HG03025 (cell line): Measurements from ENCODE around the gene CACNA1H.
"Not testable (repeated sequence)": the region's sequence is repeated elsewhere in the genome, so short reads cannot be mapped to it uniquely, and the experiment has no call there.

Experiments used
- ATAC-seq: cut with Tn5 transposase; IDR thresholded peaks from one replicate; pipeline ENCODE4 v1.9.1; 2021; ENCODE audit warnings: mild to moderate bottlenecking, moderate library complexity; ENCODE audit not compliant: unreplicated experiment, low FRiP score

Gene CACNA1H

DNA sequence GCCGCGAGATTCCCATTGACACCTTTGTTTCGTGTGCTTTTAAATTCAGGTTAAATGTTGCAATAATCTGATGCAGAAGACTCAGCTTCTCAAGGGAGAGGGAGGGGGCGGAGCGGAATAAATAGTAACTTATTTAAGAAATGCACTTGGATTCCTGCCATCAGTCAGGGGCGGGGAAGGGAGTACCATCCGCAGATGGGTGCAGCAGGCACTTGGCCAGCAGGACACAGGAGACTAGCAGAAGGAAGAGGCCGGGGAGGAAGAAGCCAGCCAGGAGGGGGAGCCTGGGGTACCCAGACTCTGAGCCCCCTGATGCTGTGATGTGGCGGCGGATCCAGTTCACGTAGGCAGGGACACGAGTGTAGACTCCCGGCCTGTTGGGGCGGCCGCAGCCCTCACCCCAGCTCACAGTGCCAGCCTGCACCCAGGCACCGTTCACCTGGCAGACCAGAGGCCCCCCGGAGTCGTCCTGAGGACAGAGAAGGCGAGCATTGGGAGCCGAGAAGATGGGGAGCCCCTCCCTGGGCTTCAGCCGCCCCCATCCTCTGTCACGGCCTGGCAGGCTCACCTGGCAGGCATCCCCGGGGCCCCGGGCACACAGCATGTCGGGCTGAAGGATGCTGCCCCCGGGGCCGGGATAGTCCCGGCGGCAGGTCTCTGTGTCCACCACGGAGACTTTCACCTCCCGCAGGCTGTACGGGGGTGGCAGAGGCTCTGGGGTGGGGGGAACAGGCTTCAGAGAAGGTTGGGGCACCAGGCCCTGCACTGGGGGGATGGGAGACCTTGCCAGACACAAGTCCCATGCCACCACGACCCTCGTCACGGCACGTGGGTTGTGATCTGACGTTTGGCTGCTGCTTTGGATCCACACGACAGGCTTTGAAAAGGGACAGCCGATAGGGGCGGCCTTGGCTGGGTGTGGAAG lies 69.0 kb downstream of the CACNA1H start:
- ATAC-seq = no peak

DNA sequence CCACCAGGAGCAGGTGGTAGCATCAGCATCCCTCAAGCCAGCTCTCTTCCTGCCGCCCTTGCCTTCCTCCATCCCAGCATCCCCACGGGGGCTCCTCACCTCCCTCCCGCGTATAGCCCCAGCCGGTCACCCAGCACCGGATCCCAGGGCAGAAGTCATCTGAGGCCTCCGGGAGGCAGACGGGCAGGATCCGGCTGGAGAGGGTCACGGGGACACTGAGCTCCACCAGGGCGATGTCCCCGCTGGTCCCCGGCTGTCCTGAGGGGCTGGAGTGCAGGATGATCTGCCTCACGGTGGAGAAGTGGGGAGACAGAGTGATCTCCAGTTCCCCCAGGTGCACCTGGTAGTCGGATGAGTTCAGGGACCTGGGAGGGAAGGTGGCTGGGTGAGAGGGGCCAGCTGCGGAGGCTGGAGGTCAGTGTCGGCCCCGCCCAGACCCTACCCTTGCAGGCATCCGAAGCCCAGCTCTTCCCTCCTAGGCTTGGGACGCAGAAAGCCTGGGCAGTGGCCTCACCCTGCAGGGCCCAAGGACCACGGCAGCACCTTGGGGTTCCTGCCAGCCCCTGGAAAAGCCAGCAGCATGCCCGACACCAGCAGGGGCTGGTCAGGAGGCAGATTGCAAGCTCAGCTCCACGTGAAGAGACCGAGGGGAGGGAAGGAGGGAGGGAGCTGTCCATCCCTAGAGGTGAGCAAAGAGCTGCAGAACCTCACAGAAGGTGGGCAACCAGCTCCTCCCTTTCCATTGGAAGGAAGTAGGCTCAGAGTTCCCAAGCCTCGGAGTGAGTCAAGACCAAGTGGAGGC lies 69.8 kb downstream of the CACNA1H start:
- no peak for ATAC-seq

DNA sequence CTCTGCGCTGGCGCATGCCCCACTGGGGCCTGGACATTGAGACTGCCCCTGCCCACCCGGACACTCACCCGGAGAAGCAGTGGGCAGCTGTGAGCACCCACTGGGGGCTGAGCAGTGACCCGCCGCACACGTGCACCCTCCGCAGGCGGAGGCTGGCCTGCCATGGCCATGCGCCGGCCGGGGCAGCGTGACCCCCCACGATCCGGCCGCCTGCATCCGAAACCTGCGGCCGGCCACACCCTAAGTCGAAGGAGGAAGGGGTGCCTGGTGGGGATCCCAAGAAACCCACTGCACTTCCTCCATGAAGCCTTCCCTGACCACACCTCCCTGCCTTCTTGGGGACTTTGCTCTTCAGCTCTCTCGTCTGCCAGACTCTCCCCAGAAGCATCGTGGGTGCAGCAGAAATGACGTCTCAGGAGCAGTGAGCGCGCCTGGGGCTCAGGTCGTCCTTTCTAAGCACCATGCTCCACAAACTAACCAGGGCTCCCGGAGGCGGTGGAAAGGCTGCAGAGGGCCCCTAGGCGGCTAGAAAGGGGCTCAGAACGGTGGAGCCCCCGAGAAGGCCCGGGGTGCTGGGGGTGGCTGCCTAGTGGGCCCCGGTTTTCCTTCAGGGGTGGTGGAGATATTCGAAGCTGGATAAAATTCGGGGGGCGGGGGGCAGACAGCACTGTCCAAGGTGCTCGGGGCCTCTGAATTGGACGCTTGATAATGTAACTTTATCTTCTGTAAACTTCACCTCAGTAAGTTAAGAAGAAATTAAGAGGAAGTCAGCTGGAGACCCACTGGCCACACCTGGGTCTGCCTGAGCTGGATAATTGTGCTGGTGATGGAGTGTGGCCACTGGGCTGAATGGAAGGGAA lies 70.7 kb downstream of the CACNA1H start:
- ATAC-seq = no peak

DNA sequence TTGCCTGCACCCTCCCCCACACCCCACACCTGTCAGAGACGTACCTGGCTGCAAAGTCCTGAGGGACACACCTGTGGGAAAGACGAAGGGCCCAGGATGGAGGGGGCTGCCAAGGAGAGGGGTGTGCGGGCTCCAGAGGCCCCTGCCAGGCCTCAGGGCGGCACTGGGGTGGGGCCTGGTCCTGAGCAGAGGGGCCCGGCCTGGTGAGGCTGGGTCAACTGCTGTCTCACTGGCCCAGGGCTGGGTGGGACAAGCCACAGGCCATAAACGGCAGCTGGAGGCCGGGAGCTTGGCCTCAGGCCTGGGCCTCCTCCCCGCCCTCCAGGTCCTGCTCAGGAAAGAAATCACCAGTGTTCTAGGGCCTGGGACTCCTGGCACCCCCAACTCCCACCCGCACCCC lies 71.7 kb downstream of the CACNA1H start:
- ATAC-seq = no peak

DNA sequence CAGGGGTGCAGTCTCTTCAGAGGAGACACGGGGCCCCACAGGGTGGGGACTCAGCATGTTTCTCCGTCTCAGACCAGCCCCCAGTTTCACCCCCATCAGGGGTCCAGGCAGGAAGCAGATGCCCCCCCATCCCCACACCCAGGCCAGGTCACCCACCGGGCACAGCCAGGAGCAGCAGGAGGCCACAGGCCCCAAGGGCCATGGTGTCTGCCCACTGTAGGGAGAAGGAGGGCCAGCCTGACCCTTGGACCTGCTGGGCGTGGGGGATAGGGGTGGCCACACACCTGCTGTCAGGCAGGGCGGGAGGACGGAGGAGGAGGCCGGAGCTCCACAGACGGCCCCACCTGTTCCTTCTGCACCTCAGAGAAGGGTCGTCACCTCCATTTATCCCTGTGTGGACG lies 72.1 kb downstream of the CACNA1H start, which contains the start of gene TPSG1:
Gene TPSG1 (minus strand): TSS at position 218 of the 401 bp plus-strand sequence. CDS start 16 bp downstream, at position 202.
- no peak for ATAC-seq

DNA sequence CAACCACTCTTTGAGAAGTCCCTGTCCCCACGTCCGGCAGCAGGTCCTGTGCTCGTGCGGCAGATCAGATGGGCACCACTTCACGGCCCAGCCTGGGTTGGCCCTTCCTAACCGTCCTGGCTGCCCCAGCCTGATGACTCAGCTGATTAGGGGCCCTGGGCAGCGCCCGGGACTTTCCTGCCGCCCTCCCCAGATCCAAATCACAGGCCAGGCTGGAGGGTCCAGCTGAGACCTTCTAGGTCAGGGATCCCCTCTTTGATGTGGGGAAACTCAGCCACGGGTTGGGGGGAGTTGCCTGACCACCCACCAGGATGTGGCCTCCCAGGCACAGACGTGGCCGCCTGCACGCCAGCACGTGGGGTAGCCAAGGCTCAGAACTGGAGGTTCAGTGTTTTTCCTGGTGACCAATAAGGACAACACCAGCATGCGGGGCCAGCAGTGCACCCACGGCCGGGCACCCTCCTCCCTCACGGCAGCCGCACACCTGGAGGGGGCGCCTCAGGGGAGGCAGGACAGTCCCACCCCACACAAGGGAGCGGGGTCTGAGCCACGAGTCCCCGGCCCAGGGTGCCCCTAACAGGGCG lies 72.9 kb downstream of the CACNA1H start:
- ATAC-seq = not testable (repeated sequence)

DNA sequence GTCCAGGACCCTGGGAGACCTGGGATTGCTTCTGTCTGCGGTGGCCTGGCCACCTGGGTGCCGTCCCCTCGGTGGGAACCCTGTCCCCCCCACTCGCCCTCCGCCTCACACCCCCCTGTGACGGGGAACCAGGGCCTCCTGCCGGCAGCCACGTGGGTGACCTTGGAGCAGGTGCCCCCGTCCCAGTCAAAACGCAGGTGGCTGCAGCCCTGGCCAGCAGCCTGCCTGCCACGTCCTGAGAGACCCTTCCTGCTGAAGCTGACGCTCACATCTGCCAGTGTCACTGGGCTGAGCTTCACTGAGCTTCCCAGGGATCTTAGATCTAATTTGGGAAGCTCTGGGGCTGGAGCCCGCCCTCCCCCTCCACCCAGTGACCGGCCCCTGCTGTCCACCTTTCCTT lies 73.8 kb downstream of the CACNA1H start:
- not testable (repeated sequence) for ATAC-seq

DNA sequence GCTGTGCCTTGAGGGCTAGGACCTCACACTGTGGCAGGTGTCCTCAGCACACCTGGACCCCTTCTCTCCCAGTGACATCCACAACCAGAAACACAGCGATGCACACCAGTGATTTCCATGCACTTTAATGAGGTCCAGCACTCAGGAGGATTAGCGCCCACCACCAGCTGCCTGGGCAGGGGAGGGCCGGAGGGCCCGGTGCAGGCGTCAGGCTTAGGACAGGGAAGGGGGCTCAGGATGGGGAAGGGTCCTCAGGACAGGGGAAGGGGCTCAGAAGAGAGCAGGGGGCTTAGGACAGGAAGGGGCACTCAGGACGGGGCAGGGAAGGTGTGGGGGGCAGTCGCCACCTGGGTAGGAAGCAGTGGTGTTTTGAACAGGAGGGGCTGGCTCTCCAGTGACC lies 75.3 kb downstream of the CACNA1H start:
- not testable (repeated sequence) for ATAC-seq

DNA sequence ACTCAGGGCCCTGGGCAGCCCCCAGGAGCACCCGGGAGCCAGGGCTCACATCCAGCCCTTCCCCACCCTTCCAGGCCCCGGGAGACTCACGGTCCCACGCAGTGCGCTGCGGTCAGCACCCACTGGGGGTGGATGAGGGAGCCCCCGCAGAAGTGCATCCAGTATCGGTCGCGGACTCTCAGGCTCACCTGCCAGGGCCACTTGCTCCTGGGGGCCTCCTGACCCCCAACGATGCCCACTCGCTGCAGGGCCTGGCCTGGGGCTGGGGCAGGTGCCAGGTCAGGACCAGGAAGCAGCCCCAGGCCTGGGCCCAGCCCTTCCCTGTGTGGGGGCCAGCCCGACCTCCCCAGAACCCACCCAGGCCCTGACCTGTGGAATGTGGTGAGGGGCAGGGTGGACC lies 76.6 kb downstream of the CACNA1H start:
- ATAC-seq = not testable (repeated sequence)

DNA sequence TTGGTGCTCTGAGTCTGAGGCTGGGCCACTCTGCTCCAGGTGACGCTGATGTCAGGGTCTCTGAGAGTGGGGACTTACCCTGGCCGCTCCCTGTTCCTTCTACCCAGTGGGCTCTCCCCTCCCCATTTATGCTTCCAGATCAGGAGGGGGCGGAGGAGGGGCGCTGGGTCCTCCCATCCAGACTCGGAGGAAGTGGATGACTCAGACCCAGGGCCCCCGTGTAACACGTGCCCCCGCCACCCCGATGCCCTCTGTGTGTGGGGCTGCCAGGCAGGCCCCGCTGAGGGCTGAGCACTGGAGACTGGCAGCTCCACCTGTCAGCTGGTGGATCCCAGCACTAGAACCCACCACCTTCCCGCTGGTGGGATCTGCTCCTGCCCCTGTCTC lies 77.2 kb downstream of the CACNA1H start, which contains the start of gene TPSB2:
Gene TPSB2 (minus strand): TSS at position 101 of the 387 bp plus-strand sequence. CDS start 233 bp downstream, outside the sequence.
- ATAC-seq = not testable (repeated sequence)

DNA sequence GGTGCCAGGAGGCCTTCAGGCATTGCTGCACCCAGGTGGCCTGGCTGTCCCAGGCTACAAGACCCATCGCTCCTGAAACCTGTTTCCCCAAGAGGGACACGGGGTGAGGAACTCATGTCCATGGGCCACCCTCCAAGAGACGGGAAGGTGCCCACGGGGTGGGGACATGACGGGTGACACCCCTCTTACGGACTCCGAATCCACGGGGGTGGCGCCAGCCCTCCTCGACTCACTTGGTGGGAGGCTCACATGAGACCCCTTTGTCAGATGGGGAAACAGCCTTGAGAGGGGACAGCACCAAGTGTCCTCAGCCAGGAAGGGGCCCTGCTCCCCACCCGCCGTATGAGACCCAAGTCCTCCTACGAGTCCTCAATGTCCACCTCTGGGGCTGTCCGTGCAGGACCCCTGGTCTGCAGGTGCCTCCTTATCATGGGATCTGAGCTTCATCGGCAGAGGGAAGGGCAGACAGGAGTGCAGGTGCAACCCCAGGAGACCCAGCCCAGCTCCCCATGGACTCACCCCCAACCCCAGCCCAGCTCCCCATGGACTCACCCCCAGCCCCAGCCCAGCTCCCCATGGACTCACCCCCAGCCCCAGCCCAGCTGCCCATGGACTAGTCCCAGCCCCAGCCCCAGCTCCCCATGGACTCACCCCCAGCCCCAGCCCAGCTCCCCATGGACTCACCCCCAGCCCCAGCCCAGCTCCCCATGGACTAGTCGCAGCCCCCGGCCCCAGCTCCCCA lies 77.7 kb downstream of the CACNA1H start:
- ATAC-seq = not testable (repeated sequence)

DNA sequence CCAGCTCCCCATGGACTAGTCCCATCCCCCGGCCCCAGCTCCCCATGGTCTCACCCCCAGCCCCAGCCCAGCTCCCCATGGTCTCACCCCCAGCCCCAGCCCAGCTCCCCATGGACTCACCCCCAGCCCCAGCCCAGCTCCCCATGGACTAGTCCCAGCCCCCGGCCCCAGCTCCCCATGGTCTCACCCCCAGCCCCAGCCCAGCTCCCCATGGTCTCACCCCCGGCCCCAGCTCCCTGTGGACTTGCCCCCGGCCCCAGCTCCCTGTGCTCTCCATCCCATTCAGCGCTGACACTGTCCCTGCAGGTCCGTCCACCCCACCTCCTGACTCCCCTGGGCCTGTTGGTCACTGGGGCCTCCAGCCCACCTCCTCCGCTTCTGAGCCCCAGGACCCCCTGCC lies 78.4 kb downstream of the CACNA1H start:
- ATAC-seq = not testable (repeated sequence)

DNA sequence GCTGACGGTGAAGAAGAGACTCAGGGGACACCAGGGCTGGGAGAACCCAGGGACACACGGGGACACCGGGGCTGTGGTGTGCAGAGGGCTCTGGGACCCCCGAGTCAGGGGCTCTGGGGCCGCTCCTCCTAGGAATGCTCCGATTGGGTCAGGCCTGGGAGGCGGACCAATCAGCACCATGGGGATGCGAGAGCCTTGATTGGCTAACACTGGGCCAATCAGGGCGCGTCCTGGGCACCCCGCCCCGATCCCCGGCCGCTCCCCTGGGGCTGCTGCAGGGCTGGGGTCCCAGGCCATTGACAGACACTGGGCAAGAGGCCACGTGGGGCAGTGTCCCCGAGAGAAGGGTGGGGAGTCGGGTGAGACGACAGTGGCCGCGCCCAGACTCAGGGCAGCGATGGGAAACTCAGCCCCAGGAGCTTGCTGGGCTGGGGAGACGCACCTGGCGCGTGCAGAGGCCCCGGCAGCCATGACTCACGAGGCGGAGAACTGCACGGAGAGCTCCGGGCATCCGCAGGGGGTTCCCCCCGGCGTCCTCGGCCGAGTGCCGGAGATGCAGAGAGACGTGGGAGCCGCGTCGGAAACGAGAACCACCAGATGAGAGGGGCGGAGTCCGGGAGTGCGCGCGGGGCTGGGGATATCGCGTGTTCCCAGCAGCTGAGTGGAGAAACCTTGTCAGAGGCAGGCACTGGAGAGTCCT lies 79.3 kb downstream of the CACNA1H start:
- not testable (repeated sequence) for ATAC-seq

DNA sequence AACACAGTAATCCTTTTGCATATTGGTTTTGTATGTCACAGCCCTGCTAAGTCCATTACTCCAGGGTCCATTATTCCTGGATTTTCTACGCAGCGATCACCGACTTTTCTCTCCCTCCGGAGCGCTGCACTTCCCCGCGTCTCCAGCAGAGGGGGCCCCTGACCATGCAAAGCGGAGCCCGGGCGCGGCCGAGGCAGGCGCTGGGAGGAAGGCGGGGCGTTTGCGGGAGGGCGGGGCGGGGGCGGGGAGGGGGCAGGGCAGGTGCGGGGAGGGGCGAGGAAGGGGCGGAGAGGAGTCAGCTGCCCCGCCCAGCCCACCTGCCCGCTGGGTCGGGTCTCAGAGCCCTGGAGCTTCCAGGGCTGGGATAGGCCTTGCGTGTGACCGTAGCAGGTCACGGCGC lies 83.8 kb downstream of the CACNA1H start:
- ATAC-seq = not testable (repeated sequence)

DNA sequence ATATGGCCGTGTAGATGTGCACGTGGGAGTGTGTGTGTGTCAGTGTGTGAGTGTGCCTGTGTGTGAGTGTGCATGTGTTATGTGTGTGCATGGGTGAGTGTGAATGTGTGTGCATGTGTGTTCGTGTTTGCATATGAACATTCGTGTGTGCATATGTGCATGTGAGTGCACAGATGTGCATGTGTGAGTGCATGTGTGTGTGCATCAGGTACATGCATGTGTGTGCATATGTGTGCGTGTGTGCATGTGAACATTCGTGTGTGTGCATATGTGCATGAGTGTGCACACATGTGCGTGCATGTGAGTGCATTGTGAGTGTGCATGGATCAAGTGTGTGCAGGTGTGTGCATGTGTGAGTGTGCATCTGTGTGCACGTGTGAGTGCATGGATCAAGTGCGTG lies 85.1 kb downstream of the CACNA1H start:
- no peak for ATAC-seq

DNA sequence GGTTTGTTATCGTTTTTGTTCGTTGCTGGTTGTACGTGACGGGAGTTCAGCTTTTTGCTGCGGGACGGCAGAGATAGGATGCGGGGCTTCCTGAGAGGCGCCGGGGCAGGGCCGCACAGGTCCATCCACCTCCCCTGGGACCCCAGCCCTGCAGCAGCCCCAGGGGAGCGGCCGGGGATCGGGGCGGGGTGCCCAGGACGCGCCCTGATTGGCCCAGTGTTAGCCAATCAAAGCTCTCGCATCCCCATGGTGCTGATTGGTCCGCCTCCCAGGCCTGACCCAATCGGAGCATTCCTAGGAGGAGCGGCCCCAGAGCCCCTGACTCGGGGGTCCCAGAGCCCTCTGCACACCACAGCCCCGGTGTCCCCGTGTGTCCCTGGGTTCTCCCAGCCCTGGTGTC lies 86.0 kb downstream of the CACNA1H start:
- not testable (repeated sequence) for ATAC-seq

DNA sequence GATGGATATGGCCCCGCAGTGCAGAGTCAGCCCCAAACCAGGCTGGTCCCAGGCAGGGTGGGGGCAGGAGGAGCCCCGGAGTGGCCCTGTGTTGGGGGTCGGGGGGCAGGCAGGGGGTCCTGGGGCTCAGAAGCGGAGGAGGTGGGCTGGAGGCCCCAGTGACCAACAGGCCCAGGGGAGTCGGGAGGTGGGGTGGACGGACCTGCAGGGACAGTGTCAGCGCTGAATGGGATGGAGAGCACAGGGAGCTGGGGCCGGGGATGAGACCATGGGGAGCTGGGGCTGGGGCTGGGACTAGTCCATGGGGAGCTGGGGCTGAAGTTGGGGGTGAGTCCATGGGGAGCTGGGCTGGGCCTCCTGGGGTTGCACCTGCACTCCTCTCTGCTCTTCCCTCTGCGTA lies 86.7 kb downstream of the CACNA1H start:
- not testable (repeated sequence) for ATAC-seq

DNA sequence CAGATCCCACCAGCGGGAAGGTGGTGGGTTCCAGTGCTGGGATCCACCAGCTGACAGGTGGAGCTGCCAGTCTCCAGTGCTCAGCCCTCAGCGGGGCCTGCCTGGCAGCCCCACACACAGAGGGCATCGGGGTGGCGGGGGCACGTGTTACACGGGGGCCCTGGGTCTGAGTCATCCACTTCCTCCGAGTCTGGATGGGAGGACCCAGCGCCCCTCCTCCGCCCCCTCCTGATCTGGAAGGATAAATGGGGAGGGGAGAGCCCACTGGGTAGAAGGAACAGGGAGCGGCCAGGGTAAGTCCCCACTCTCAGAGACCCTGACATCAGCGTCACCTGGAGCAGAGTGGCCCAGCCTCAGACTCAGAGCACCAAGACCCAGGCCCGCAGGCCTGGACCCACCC lies 87.5 kb downstream of the CACNA1H start, which contains the start of gene TPSAB1:
Gene TPSAB1 (plus strand): TSS at position 270 of the 400 bp plus-strand sequence. CDS start 234 bp downstream, outside the sequence.
- not testable (repeated sequence) for ATAC-seq
